Breast epithelium (tissue), 4 donors: ENCODE data around the gene HMGB3. TPM values are rescaled to one million over a fixed set of nuclear protein-coding genes. Genes with fewer than 3 reads are reported as not detected.

Experiments
- DNase-seq, 2 donors: peaks; one replicate each; pipeline ENCODE4 v3.0.0-alpha.2; 2019; ENCODE audit warnings: low spot score in 2 of 2
- H3K27ac ChIP-seq, 2 donors: fragments of 200-600 bp; sonication (generic) in 1 of 2; one replicate each; pipeline ENCODE4 v1.5.1; 2016 to 2019; ENCODE audit warnings: mild to moderate bottlenecking in 1 of 2
- H3K27me3 ChIP-seq, 2 donors: fragments of 200-600 bp; sonication (generic) in 1 of 2; one replicate each; pipeline versions ENCODE4 v1.5.1 to v1.6.0; 2017 to 2019; ENCODE audit warnings: control low read depth in 1 of 2, mild to moderate bottlenecking in 1 of 2
- H3K36me3 ChIP-seq: fragments of 200-600 bp; one replicate; pipeline ENCODE4 v1.5.1; 2019
- H3K4me1 ChIP-seq, 2 donors: fragments of 200-600 bp; sonication (generic); one replicate each; pipeline ENCODE4 v1.5.1; 2016 to 2019; ENCODE audit warnings: control low read depth in 1 of 2
- H3K4me3 ChIP-seq, 3 donors: fragments of 200-600 bp; sonication (generic); 1 replicate in 2 of 3; 2 replicates in 1 of 3; pipeline ENCODE4 v1.5.1; 2016 to 2019; ENCODE audit warnings: mild to moderate bottlenecking in 3 of 3, moderate library complexity in 2 of 3
- H3K9me3 ChIP-seq, 2 donors: fragments of 200-600 bp; sonication (generic) in 1 of 2; one replicate each; pipeline ENCODE4 v1.5.1; 2016 to 2019; ENCODE audit warnings: control low read depth in 1 of 2
- CTCF ChIP-seq, 3 donors: fragments of 450-650 bp; IDR thresholded peaks; one replicate each; pipeline ENCODE4 v1.5.1; 2016 to 2017; ENCODE audit warnings: antibody characterized with exemption in 3 of 3, mild to moderate bottlenecking in 3 of 3, moderate library complexity in 3 of 3
- POLR2A ChIP-seq: fragments of 450-650 bp; IDR thresholded peaks from one replicate; pipeline ENCODE4 v1.6.1; 2016; ENCODE audit warnings: antibody characterized with exemption, mild to moderate bottlenecking, moderate library complexity
- POLR2AphosphoS5 ChIP-seq, 3 donors: sonication (generic); formaldehyde crosslinking; IDR thresholded peaks; one replicate each; pipeline ENCODE4 v1.6.1; 2017; ENCODE audit warnings: antibody characterized with exemption in 3 of 3
- intact Hi-C: fragments of 100-400 bp; cut with DNase I; formaldehyde crosslinking; loops from one replicate; pipeline ENCODE4 v1.15.1; 2023; ENCODE audit warnings: low total_unique reads
- total RNA-seq, 3 donors: library from RNA; depleted of rRNA; stranded (reverse); fragments of >200 nt; gene quantifications; one replicate each; pipeline ENCODE4 v1.1.0, GENCODE V29; 2016

HMGB3 gene
- total RNA-seq, 3 donors from 2014 or later, result 2.5 to 6.2 (median 2.7) TPM

- TF ChIP-seq POLR2AphosphoS5 (IDR thresholded peaks at IDR 0.05), result no peak
- TF ChIP-seq CTCF (IDR thresholded peaks at IDR 0.05), result no peak
- no peak for DNase-seq
These were observed 16.4 kb upstream of the HMGB3 start for GRCh38 chrX:150966742-150967141.

GRCh38 chrX:150967786-150968185 lies 15.3 kb upstream of the HMGB3 start:
- intact Hi-C loops, result no loop called here
- H3K27ac ChIP-seq, result no peak overlapping the region
- no peak overlapping the region for H3K4me3 ChIP-seq
- peaks cover 0 to 35% of the 10 kb centered on the region in 2 donors for H3K27me3 ChIP-seq
- H3K4me1 ChIP-seq, result no peaks in the 10 kb centered on the region
- H3K9me3 ChIP-seq, result peaks cover 0 to 4% of the 10 kb centered on the region in 2 donors
- no peaks in the 10 kb centered on the region for H3K36me3 ChIP-seq
- DNase-seq, result no peak
- TF ChIP-seq POLR2AphosphoS5 (IDR thresholded peaks at IDR 0.05) (no peak), POLR2A (no peak), CTCF (IDR thresholded peaks at IDR 0.05) (no peak)

More at GRCh38 chrX:150966742-150967141, 16.4 kb upstream of the HMGB3 start:
- Histone ChIP-seq H3K36me3 (no peaks in the 10 kb centered on the region), H3K9me3 (peaks cover 0 to under 1% of the 10 kb centered on the region in 2 donors), H3K4me3 (no peak overlapping the region), H3K27ac (no peak overlapping the region), H3K4me1 (no peaks in the 10 kb centered on the region), H3K27me3 (peaks cover 0 to 40% of the 10 kb centered on the region in 2 donors)
- intact Hi-C loops, result no loop called here

- Histone ChIP-seq H3K9me3 (peaks cover 0 to 4% of the 10 kb centered on the region in 2 donors), H3K27me3 (peaks cover 0 to 33% of the 10 kb centered on the region in 2 donors), H3K36me3 (no peaks in the 10 kb centered on the region), H3K27ac (no peak overlapping the region), H3K4me3 (no peak overlapping the region), H3K4me1 (no peaks in the 10 kb centered on the region)
- DNase-seq, result no peak
- intact Hi-C loops, result no loop called here
- no peak for TF ChIP-seq POLR2AphosphoS5 (IDR thresholded peaks at IDR 0.05)
These were observed 14.0 kb upstream of the HMGB3 start for GRCh38 chrX:150968862-150969720.

- peaks cover 0 to 11% of the 10 kb centered on the region in 2 donors for H3K27me3 ChIP-seq
- intact Hi-C loops, result no loop called here
- H3K4me1 ChIP-seq, result no peaks in the 10 kb centered on the region
- no peak for DNase-seq
- peaks cover 0 to 4% of the 10 kb centered on the region in 2 donors for H3K9me3 ChIP-seq
- no peaks in the 10 kb centered on the region for H3K36me3 ChIP-seq
- H3K4me3 ChIP-seq, result no peak overlapping the region
- H3K27ac ChIP-seq, result no peak overlapping the region
- no peak for TF ChIP-seq POLR2AphosphoS5 (IDR thresholded peaks at IDR 0.05)
- no peak for TF ChIP-seq POLR2A
- no peak for TF ChIP-seq CTCF (IDR thresholded peaks at IDR 0.05)
These were observed 10.7 kb upstream of the HMGB3 start for GRCh38 chrX:150972450-150972849.

GRCh38 chrX:150975655-150976390 lies 7.3 kb upstream of the HMGB3 start:
- Histone ChIP-seq H3K9me3 (peaks cover 0 to 4% of the 10 kb centered on the region in 2 donors), H3K4me1 (no peaks in the 10 kb centered on the region), H3K27me3 (peaks cover 0 to 4% of the 10 kb centered on the region in 2 donors), H3K4me3 (no peak overlapping the region), H3K27ac (no peak overlapping the region), H3K36me3 (no peaks in the 10 kb centered on the region)
- DNase-seq, result no peak
- intact Hi-C loops, result no loop called here
- TF ChIP-seq POLR2A, result no peak
- TF ChIP-seq POLR2AphosphoS5 (IDR thresholded peaks at IDR 0.05), result no peak
- no peak for TF ChIP-seq CTCF (IDR thresholded peaks at IDR 0.05)
